DMS 273 (cell line): ENCODE data around the gene FRMD5.

Experiments
- DNase-seq: peaks from one replicate; lab custom pipeline; 2025; ENCODE audit not compliant: unreplicated experiment; lab: John Stamatoyannopoulos, UW

FRMD5 gene

GRCh38 chr15:43931790-43932435, 263.2 kb downstream of the FRMD5 start:
- no peak for DNase-seq

GRCh38 chr15:43931119-43931518, 264.0 kb downstream of the FRMD5 start:
- no peak for DNase-seq

GRCh38 chr15:43930556-43930955, 264.5 kb downstream of the FRMD5 start:
- DNase-seq: peak; percentile 19

- DNase-seq: peak; percentile 46
Measured at GRCh38 chr15:43930079-43930478, 265.0 kb downstream of the FRMD5 start.

GRCh38 chr15:43928152-43928551, 266.9 kb downstream of the FRMD5 start:
- no peak for DNase-seq

- no peak for DNase-seq
Measured at GRCh38 chr15:43927203-43927602, 267.9 kb downstream of the FRMD5 start.

- no peak for DNase-seq
Measured at GRCh38 chr15:43923553-43923952, 271.5 kb downstream of the FRMD5 start.

GRCh38 chr15:43922021-43922420, 273.1 kb downstream of the FRMD5 start:
- DNase-seq: no peak

GRCh38 chr15:43920815-43921214, 274.3 kb downstream of the FRMD5 start:
- DNase-seq: peak; percentile 57

GRCh38 chr15:43920254-43920600, 274.8 kb downstream of the FRMD5 start:
- no peak for DNase-seq

- no peak for DNase-seq
Measured at GRCh38 chr15:43919540-43920253, 275.4 kb downstream of the FRMD5 start.

GRCh38 chr15:43918717-43919116, 276.4 kb downstream of the FRMD5 start:
- no peak for DNase-seq

- DNase-seq: no peak
Measured at GRCh38 chr15:43916326-43916660, 278.8 kb downstream of the FRMD5 start.

GRCh38 chr15:43915631-43916325, 279.3 kb downstream of the FRMD5 start:
- no peak for DNase-seq

- no peak for DNase-seq
Measured at GRCh38 chr15:43913941-43914340, 281.1 kb downstream of the FRMD5 start.

- no peak for DNase-seq
Measured at GRCh38 chr15:43913026-43913780, 281.9 kb downstream of the FRMD5 start.

GRCh38 chr15:43912208-43912607, 282.9 kb downstream of the FRMD5 start:
- no peak for DNase-seq

GRCh38 chr15:43911235-43911781, 283.8 kb downstream of the FRMD5 start:
- DNase-seq: no peak

GRCh38 chr15:43908516-43909050, 286.5 kb downstream of the FRMD5 start:
- DNase-seq: no peak

GRCh38 chr15:43905755-43906154, 289.3 kb downstream of the FRMD5 start:
- no peak for DNase-seq

- peak; percentile 86 for DNase-seq
Measured at GRCh38 chr15:43903864-43904290, 291.2 kb downstream of the FRMD5 start.
